Suppressor macrophage treated with lipopolysaccharide for 4 hours (primary cell): ENCODE measurements around the gene TTYH3.

Experiments used
- DNase-seq: peaks from one replicate; pipeline ENCODE4 v3.0.0-alpha.2; 2020

Gene TTYH3

DNA sequence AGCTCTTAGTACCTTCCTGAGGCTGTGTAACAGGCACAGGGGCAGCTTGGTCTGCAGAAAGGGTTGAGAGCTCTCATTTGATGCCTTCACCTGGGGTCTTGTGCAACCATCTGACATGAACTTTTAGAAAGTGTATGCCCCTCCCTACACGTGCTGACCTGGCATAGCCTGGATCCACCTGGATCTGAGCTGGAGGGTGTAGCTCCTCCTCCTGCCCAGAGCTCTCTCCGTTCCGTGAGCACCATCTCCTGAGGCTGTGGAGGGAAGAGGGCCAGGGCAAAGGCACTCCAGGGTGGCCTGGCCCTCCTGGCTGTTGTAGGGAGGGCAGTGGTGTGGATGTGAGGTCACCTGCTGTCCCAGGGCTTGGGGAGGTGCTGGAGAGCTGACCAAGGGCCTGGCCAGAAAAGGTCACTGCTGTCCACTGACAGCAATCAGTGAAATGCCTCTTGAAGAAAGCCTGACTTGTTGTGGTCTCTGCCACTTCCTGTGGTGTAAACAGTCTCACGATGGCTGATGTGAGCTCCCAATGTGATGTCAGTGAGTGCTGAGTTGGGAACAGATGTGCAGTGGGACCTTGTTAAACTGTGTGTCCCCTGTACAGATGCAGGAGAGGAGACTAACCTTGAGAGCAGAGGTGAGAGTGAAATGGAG, 79.2 kb downstream of the TTYH3 start:
- DNase-seq: peak; percentile 44

DNA sequence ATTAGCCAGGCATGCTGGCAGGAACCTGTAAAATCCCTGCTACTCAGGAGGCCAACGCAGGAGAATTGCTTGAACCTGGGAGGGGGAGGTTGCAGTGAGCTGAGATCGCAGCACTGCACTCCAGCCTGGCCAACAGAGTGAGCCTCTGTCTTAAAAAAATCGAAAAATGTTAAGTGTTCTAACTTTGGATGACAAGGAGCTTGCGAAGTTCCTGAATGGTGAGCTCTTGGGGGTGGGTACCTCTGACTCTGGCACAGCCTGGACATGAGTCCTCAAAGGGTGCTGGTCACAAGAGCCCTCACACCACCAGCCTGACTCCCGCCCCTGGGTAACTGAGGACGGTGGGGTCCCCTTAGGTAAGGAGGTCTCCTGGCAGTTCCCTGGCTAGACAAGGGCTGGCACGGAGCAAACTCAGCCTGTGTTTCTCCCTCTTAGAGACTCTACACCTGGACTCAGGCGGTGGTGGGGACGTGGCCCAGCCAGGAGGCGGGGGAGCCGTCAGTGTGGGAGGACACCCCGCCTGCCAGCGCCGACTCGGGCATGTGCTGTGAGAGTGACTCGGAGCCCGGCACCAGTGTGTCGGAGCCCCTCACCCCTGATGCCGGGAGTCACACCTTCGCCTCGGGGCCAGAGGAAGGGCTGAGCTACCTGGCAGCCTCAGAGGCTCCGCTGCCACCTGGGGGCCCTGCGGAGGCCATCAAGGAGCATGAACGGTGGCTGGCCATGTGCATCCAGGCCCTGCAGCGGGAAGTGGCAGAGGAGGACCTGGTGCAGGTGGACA, 80.3 kb downstream of the TTYH3 start:
- DNase-seq: no peak

DNA sequence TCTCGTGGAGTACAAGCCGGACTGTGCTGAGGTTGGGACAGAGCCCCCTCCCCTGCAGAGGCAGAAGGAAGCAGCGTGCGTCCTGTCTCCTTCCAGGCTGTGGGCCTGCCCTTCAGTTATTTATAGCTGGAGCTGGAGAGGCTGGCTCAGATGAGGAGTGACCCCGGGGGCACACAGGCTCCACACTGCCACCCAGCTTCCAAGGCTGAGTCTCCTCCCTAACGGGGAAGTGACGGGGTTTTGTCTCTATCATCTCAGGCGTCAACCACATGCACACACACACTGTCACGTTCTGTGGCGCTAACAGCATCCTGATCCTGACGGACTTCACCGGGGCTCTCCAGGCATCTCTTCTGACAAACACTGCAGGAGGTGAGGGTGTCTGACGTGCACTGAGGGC, 81.6 kb downstream of the TTYH3 start:
- no peak for DNase-seq

DNA sequence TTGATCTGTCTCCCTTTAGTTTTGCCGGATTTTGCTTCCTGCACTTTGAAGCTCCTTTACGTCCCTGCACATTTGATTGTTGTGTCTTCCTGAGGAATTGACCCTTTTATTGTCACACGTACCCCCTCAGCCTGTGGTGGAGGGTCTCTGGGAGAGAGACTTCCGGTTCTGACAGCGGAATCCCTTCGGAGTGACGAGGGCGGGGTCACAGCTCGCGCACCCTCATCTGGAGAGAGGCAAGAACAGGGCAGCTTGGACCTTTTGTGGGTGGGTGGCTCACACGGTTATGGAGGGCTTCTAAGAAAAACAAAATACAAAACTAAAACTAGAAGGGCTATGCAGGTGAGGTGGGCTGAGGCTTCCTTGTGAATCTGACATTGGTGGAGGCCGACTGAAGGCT, 82.2 kb downstream of the TTYH3 start:
- DNase-seq: no peak
